ENCODE results near the gene MALRD1.

DNA sequence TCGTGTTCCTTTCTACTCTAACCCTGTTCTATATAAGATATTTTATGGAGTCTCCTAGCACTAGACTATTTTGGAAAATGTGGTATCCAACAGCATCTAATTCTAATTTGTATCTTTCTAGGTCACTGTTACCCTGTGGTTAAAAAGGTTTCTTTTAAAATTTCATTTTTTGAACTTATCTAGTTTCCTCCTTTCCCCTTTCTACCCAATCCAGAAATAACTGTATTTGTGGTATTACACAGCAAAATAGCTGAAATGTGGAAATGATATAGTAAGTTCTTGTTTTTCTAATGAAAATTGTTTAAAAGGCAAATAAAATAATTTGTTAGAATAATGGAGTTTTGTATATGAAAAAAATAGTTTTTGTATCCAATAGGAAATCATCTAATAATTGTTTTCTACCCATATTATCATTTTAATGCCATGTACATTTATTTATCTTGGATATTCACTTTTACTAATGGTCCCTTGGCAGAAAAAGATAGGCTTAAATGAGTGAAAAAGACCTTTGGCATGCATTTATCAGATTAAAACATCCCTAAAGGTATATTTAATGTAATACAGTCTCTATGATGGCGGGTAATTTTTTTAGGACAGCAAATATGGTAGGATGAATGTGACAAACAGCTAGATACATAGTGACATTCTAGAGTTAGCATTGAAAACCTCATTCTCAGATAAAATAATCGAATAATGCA, 592.1 kb downstream of the MALRD1 start:
- TF ChIP-seq, protein P1, sequence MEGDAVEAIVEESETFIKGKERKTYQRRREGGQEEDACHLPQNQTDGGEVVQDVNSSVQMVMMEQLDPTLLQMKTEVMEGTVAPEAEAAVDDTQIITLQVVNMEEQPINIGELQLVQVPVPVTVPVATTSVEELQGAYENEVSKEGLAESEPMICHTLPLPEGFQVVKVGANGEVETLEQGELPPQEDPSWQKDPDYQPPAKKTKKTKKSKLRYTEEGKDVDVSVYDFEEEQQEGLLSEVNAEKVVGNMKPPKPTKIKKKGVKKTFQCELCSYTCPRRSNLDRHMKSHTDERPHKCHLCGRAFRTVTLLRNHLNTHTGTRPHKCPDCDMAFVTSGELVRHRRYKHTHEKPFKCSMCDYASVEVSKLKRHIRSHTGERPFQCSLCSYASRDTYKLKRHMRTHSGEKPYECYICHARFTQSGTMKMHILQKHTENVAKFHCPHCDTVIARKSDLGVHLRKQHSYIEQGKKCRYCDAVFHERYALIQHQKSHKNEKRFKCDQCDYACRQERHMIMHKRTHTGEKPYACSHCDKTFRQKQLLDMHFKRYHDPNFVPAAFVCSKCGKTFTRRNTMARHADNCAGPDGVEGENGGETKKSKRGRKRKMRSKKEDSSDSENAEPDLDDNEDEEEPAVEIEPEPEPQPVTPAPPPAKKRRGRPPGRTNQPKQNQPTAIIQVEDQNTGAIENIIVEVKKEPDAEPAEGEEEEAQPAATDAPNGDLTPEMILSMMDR (conservative IDR thresholded peaks at IDR 0.05 in 1 of 2, IDR thresholded peaks at IDR 0.05 in 1 of 2; ENCODE audit: extremely low read depth in 1 of 2, insufficient read depth in 1 of 2, low read depth in 1 of 2, low read length in 2 of 2): no peak
- no peak for TF ChIP-seq EZH2 (IDR thresholded peaks at IDR 0.05; ENCODE audit: borderline replicate concordance, low read length)
